ENCODE data around the gene DNPH1.

DNA sequence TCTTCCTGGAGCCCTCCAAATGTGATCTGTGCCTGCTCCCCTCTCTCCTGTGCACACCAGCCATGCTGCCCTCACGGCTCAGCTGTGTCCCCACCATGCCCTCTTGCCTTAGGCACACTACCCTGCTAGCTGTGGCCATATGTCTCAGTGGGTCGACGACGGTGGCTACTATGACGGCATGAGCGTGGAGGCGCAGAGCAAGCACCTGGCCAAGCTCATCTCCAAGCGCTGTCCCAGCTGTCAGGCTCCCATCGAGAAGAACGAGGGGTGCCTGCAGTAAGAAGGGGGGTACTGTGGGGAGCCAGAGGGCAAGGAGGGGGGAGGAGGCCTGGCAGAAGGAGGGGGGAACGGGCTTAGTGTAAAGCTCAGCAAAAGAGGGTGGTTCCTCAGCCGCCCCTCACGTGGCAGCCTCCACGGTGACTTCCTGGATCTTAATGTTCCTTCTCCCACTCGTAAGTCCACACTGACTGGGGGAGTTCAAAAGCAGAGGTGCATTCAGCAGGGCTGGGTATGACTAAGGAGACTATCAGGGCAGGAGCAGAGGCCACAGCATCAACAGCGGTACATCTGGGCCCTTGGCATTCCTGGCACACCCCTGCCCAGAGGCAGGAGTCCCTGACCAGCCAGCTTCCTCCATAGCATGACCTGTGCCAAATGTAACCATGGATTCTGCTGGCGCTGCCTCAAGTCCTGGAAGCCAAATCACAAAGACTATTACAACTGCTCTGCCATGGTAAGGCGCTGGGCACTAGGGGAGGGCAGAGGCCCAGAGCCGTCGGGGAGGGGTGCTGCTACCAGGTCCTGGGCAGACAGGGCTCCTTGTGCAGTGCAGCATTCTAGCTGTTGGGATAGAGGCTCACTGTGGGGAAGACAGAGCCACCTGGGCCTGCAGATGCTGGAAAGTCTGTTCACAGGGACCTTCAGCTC lies 8.0 kb downstream of the DNPH1 start:
- TF ChIP-seq, protein P1, sequence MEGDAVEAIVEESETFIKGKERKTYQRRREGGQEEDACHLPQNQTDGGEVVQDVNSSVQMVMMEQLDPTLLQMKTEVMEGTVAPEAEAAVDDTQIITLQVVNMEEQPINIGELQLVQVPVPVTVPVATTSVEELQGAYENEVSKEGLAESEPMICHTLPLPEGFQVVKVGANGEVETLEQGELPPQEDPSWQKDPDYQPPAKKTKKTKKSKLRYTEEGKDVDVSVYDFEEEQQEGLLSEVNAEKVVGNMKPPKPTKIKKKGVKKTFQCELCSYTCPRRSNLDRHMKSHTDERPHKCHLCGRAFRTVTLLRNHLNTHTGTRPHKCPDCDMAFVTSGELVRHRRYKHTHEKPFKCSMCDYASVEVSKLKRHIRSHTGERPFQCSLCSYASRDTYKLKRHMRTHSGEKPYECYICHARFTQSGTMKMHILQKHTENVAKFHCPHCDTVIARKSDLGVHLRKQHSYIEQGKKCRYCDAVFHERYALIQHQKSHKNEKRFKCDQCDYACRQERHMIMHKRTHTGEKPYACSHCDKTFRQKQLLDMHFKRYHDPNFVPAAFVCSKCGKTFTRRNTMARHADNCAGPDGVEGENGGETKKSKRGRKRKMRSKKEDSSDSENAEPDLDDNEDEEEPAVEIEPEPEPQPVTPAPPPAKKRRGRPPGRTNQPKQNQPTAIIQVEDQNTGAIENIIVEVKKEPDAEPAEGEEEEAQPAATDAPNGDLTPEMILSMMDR (conservative IDR thresholded peaks at IDR 0.05; ENCODE audit: low read depth in 2 of 2) = no peak
- TF ChIP-seq POLR2AphosphoS5 (IDR thresholded peaks at IDR 0.05; ENCODE audit: low read depth) (no peak), CREB1 (CRISPR knock-in tag; IDR thresholded peaks at IDR 0.05; ENCODE audit: low read depth) (no peak), EZH2phosphoT487 (IDR thresholded peaks at IDR 0.05; ENCODE audit: unreplicated experiment) (no peak)
- TF ChIP-seq, protein P2, sequence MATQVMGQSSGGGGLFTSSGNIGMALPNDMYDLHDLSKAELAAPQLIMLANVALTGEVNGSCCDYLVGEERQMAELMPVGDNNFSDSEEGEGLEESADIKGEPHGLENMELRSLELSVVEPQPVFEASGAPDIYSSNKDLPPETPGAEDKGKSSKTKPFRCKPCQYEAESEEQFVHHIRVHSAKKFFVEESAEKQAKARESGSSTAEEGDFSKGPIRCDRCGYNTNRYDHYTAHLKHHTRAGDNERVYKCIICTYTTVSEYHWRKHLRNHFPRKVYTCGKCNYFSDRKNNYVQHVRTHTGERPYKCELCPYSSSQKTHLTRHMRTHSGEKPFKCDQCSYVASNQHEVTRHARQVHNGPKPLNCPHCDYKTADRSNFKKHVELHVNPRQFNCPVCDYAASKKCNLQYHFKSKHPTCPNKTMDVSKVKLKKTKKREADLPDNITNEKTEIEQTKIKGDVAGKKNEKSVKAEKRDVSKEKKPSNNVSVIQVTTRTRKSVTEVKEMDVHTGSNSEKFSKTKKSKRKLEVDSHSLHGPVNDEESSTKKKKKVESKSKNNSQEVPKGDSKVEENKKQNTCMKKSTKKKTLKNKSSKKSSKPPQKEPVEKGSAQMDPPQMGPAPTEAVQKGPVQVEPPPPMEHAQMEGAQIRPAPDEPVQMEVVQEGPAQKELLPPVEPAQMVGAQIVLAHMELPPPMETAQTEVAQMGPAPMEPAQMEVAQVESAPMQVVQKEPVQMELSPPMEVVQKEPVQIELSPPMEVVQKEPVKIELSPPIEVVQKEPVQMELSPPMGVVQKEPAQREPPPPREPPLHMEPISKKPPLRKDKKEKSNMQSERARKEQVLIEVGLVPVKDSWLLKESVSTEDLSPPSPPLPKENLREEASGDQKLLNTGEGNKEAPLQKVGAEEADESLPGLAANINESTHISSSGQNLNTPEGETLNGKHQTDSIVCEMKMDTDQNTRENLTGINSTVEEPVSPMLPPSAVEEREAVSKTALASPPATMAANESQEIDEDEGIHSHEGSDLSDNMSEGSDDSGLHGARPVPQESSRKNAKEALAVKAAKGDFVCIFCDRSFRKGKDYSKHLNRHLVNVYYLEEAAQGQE (IDR thresholded peaks at IDR 0.05; ENCODE audit: unreplicated experiment) = no peak
